Sigmoid colon (tissue), 7 donors: ENCODE measurements around the gene KISS1. TPM values are rescaled to one million over a fixed set of nuclear protein-coding genes. Genes with fewer than 3 reads are reported as not detected.

Experiments used
- DNase-seq: peaks from one replicate; pipeline ENCODE4 v3.0.0-alpha.2; 2019
- H3K27ac ChIP-seq, 4 donors: fragments of 200-600 bp; sonication (generic); one replicate each; pipeline ENCODE4 v1.5.1; 2016 to 2019; ENCODE audit warnings: mild to moderate bottlenecking in 1 of 4
- H3K27me3 ChIP-seq, 3 donors: fragments of 200-600 bp; sonication (generic); one replicate each; pipeline ENCODE4 v1.5.1; 2019; ENCODE audit warnings: mild to moderate bottlenecking in 1 of 3
- H3K36me3 ChIP-seq, 4 donors: fragments of 200-600 bp; sonication (generic); one replicate each; pipeline ENCODE4 v1.5.1; 2016 to 2019
- H3K4me1 ChIP-seq, 4 donors: fragments of 200-600 bp; sonication (generic); one replicate each; pipeline ENCODE4 v1.5.1; 2017 to 2019
- H3K4me3 ChIP-seq, 4 donors: fragments of 200-600 bp; sonication (generic); one replicate each; pipeline ENCODE4 v1.5.1; 2017 to 2019; ENCODE audit warnings: mild to moderate bottlenecking in 2 of 4, moderate library complexity in 1 of 4
- H3K9me3 ChIP-seq, 4 donors: fragments of 200-600 bp in 3 of 4; sonication (generic) in 3 of 4; one replicate each; pipeline versions ENCODE4 v1.5.1 to v1.6.1; 2013 to 2019
- CTCF ChIP-seq, 4 experiments: fragments of 450-650 bp in 3 of 4; fragments of 200-600 bp in 1 of 4; IDR thresholded peaks; one replicate each; pipeline ENCODE4 v1.5.1; 2016 to 2019; ENCODE audit warnings: antibody characterized with exemption in 4 of 4, mild to moderate bottlenecking in 3 of 4, moderate library complexity in 2 of 4
- EP300 ChIP-seq, 4 donors: sonication (generic); formaldehyde crosslinking; IDR thresholded peaks; one replicate each; pipeline ENCODE4 v1.6.1; 2017; ENCODE audit warnings: antibody characterized with exemption in 4 of 4
- POLR2A ChIP-seq, 2 donors: fragments of 450-650 bp; IDR thresholded peaks; one replicate each; pipeline ENCODE4 v1.6.1; 2016; ENCODE audit warnings: antibody characterized with exemption in 2 of 2, mild to moderate bottlenecking in 2 of 2, moderate library complexity in 2 of 2
- POLR2AphosphoS5 ChIP-seq, 4 donors: sonication (generic); formaldehyde crosslinking; IDR thresholded peaks; one replicate each; pipeline ENCODE4 v1.6.1; 2017; ENCODE audit warnings: antibody characterized with exemption in 4 of 4
- WGBS, 2 donors: extraction: QIAGEN DNeasy Blood & Tissue Kit; methylation state at CpG; one replicate each; pipeline ENCODE4 v1.1.7; 2013; 5-methylcytosine and 5-hydroxymethylcytosine counted together
- intact Hi-C: fragments of 100-400 bp; cut with DNase I; formaldehyde crosslinking; loops from one replicate; pipeline ENCODE4 v1.15.1; 2023
- polyA plus RNA-seq, 3 donors: library from polyadenylated mRNA; stranded (reverse); fragments of 200-250 nt; gene quantifications; one replicate each; pipeline ENCODE4 v1.2.3, GENCODE V29; 2013
- total RNA-seq, 4 donors: library from RNA; depleted of rRNA; stranded (reverse); fragments of >200 nt; gene quantifications; one replicate each; pipeline ENCODE4 v1.1.0, GENCODE V29; 2016
- donor health status: healthy with polysubstance abuse.
- donor health status: Bipolar disorder and iron deficiency.
- donor health status: healthy.

The KISS1 gene
- total and polyA plus RNA-seq, 7 donors, result 1.2 TPM; not detected in 6

- no peaks in the 10 kb centered on the region for H3K9me3 ChIP-seq
- DNase-seq, result no peak
- no peak overlapping the region for H3K4me3 ChIP-seq
- no peaks in the 10 kb centered on the region for H3K36me3 ChIP-seq
- H3K4me1 ChIP-seq, result peaks cover 0 to 6% (median 2%) of the 10 kb centered on the region in 4 donors
- no peak overlapping the region for H3K27ac ChIP-seq
- intact Hi-C loops, result loop anchor here (5.0 kb wide), 1 partner anchor 157 kb away; no protein-coding TSS in a partner anchor
- peaks cover 0 to 53% (median 0%) of the 10 kb centered on the region in 3 donors for H3K27me3 ChIP-seq
- 82 to 93% methylated on average over 2 of the region's 2 CpGs for WGBS, 2 donors
- no peak for TF ChIP-seq CTCF (IDR thresholded peaks at IDR 0.05)
- no peak for TF ChIP-seq POLR2A (IDR thresholded peaks at IDR 0.05)
- no peak for TF ChIP-seq POLR2AphosphoS5 (IDR thresholded peaks at IDR 0.05)
- TF ChIP-seq EP300 (IDR thresholded peaks at IDR 0.05), result no peak
These were observed 8.7 kb upstream of the KISS1 start for GRCh38 chr1:204204944-204205343.

- intact Hi-C loops, result no loop called here
- peaks cover 0 to 6% (median 2%) of the 10 kb centered on the region in 4 donors for H3K4me1 ChIP-seq
- 92 to 93% methylated on average over 5 of the region's 5 CpGs for WGBS, 2 donors
These were observed 7.0 kb upstream of the KISS1 start for GRCh38 chr1:204203206-204203767.

DNA sequence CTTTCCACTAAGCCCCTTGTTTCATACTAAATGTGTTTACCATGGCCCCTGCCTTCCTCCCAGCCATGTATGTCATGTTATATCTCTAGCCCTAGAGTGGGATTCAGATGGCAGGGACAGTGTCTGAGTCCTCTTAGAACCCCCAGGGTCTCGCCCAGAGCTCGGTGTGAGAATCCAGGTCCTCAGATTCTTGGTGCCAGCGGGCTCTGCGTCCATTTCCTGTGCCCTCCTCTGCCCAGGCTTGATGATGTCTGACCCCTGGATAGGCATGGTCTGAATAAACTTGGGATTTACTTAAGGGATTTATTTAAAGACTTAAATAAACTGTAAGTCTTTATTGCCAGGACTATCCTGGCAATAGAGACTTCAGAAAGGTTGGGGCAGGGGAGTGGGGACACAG is 6.2 kb upstream of the KISS1 start:
- peaks cover 0 to 62% (median 0%) of the 10 kb centered on the region in 3 donors for H3K27me3 ChIP-seq
- H3K4me3 ChIP-seq, result no peak overlapping the region
- DNase-seq, result no peak
- TF ChIP-seq POLR2AphosphoS5 (IDR thresholded peaks at IDR 0.05), result no peak
- no peak for TF ChIP-seq POLR2A (IDR thresholded peaks at IDR 0.05)
- TF ChIP-seq EP300 (IDR thresholded peaks at IDR 0.05), result no peak
- TF ChIP-seq CTCF (IDR thresholded peaks at IDR 0.05), result no peak
- 89 to 92% methylated on average over 4 of the region's 4 CpGs for WGBS, 2 donors
- H3K27ac ChIP-seq, result no peak overlapping the region
- H3K4me1 ChIP-seq, result peaks cover 0 to 6% (median 2%) of the 10 kb centered on the region in 4 donors
- H3K36me3 ChIP-seq, result no peaks in the 10 kb centered on the region
- H3K9me3 ChIP-seq, result no peaks in the 10 kb centered on the region
- intact Hi-C loops, result no loop called here

More at GRCh38 chr1:204203206-204203767, 7.0 kb upstream of the KISS1 start:
- H3K4me3 ChIP-seq, result no peak overlapping the region
- no peak for TF ChIP-seq POLR2A (IDR thresholded peaks at IDR 0.05)
- TF ChIP-seq CTCF (IDR thresholded peaks at IDR 0.05), result no peak
- no peak for TF ChIP-seq EP300 (IDR thresholded peaks at IDR 0.05)
- no peak for TF ChIP-seq POLR2AphosphoS5 (IDR thresholded peaks at IDR 0.05)
- no peak overlapping the region for H3K27ac ChIP-seq
- H3K36me3 ChIP-seq, result no peaks in the 10 kb centered on the region
- no peak for DNase-seq
- no peaks in the 10 kb centered on the region for H3K9me3 ChIP-seq
- peaks cover 0 to 61% (median 0%) of the 10 kb centered on the region in 3 donors for H3K27me3 ChIP-seq

- TF ChIP-seq EP300 (IDR thresholded peaks at IDR 0.05), result no peak
- Histone ChIP-seq H3K27me3 (peaks cover 0 to 60% (median 0%) of the 10 kb centered on the region in 3 donors), H3K27ac (no peak overlapping the region), H3K4me3 (no peak overlapping the region), H3K36me3 (no peaks in the 10 kb centered on the region), H3K4me1 (no peaks in the 10 kb centered on the region), H3K9me3 (no peaks in the 10 kb centered on the region)
- intact Hi-C loops, result no loop called here
- WGBS, 2 donors, result 89 to 90% methylated on average over 12 of the region's 12 CpGs
- no peak for DNase-seq
These were observed 5.2 kb upstream of the KISS1 start for GRCh38 chr1:204201348-204202040.

- DNase-seq, result no peak
- Histone ChIP-seq H3K9me3 (no peaks in the 10 kb centered on the region), H3K4me1 (no peaks in the 10 kb centered on the region), H3K36me3 (no peaks in the 10 kb centered on the region), H3K27ac (no peak overlapping the region), H3K27me3 (peaks cover 0 to 61% (median 0%) of the 10 kb centered on the region in 3 donors), H3K4me3 (no peak overlapping the region)
- no peak for TF ChIP-seq CTCF (IDR thresholded peaks at IDR 0.05)
- no peak for TF ChIP-seq POLR2A (IDR thresholded peaks at IDR 0.05)
- TF ChIP-seq POLR2AphosphoS5 (IDR thresholded peaks at IDR 0.05), result no peak
- no peak for TF ChIP-seq EP300 (IDR thresholded peaks at IDR 0.05)
- WGBS, 2 donors, result 86 to 87% methylated on average over 9 of the region's 9 CpGs
- intact Hi-C loops, result no loop called here
These were observed 3.3 kb upstream of the KISS1 start for GRCh38 chr1:204199579-204199978.
